Measurements from ENCODE around the gene CUL5.

CUL5 gene

GRCh38 chr11:108121274-108122155, 112.8 kb downstream of the CUL5 start, which contains the start of gene ACAT1 (continued):
- TF ChIP-seq ZNF518A (tag by site-specific recombination; conservative IDR thresholded peaks at IDR 0.05; ENCODE audit: low read depth) (no peak), EGR2 (tag by site-specific recombination; IDR thresholded peaks at IDR 0.05; ENCODE audit: low read depth) (0 out of 2 replicates have a peak, but pooled peaks have one; percentile 12), ZNF266 (tag by site-specific recombination; IDR thresholded peaks at IDR 0.05; ENCODE audit: low read depth) (no peak), ZNF529 (tag by site-specific recombination; IDR thresholded peaks at IDR 0.05; ENCODE audit: insufficient replicate concordance) (no peak), ZSCAN23 (tag by site-specific recombination; IDR thresholded peaks at IDR 0.05) (0 out of 2 replicates have a peak, but pooled peaks have one; percentile 38), ZNF2 (tag by site-specific recombination; IDR thresholded peaks at IDR 0.05) (peak; percentile 68), ZNF549 (tag by site-specific recombination; IDR thresholded peaks at IDR 0.05) (no peak), KLF7 (tag by site-specific recombination; IDR thresholded peaks at IDR 0.05; ENCODE audit: borderline replicate concordance) (peak; percentile 58; the same call in 1 of the 2 replicates), ZNF211 (tag by site-specific recombination; IDR thresholded peaks at IDR 0.05; ENCODE audit: low read depth) (no peak), ZNF548 (tag by site-specific recombination; IDR thresholded peaks at IDR 0.05) (no peak), ZBTB49 (tag by site-specific recombination; IDR thresholded peaks at IDR 0.05; ENCODE audit: low read depth) (no peak), ZNF311 (tag by site-specific recombination; IDR thresholded peaks at IDR 0.05; ENCODE audit: borderline replicate concordance) (no peak), ZNF660 (tag by site-specific recombination; IDR thresholded peaks at IDR 0.05) (peak; percentile 40), ZNF561 (tag by site-specific recombination; IDR thresholded peaks at IDR 0.05; ENCODE audit: borderline replicate concordance) (peak; percentile 42; the same call in 1 of the 2 replicates), ZNF521 (tag by site-specific recombination; IDR thresholded peaks at IDR 0.05) (no peak), BCL11A (tag by site-specific recombination; IDR thresholded peaks at IDR 0.05; ENCODE audit: low read depth) (peak; percentile 13; the same call in 1 of the 2 replicates), ZNF366 (tag by site-specific recombination; conservative IDR thresholded peaks at IDR 0.05) (peak; percentile 44; the same call in 1 of the 2 replicates), ZBTB48 (tag by site-specific recombination; IDR thresholded peaks at IDR 0.05) (0 out of 2 replicates have a peak, but pooled peaks have one; percentile 17), ZNF416 (tag by site-specific recombination; IDR thresholded peaks at IDR 0.05) (no peak), ZNF24 (tag by site-specific recombination; IDR thresholded peaks at IDR 0.05) (0 out of 2 replicates have a peak, but pooled peaks have one; percentile 19), ZNF114 (tag by site-specific recombination; IDR thresholded peaks at IDR 0.05) (no peak), KLF8 (tag by site-specific recombination; IDR thresholded peaks at IDR 0.05) (peak; percentile 73; the same call in 1 of the 2 replicates), ZNF501 (tag by site-specific recombination; IDR thresholded peaks at IDR 0.05) (peak; percentile 93), OSR2 (tag by site-specific recombination; IDR thresholded peaks at IDR 0.05) (no peak), ZBTB7A (tag by site-specific recombination; IDR thresholded peaks at IDR 0.05; ENCODE audit: low read depth) (no peak), ZNF146 (tag by site-specific recombination; IDR thresholded peaks at IDR 0.05) (0 out of 2 replicates have a peak, but pooled peaks have one; percentile 4), PRDM1 (tag by site-specific recombination; IDR thresholded peaks at IDR 0.05) (no peak), GFI1B (tag by site-specific recombination; IDR thresholded peaks at IDR 0.05) (no peak), INSM2 (tag by site-specific recombination; IDR thresholded peaks at IDR 0.05) (no peak), ZBTB1 (tag by site-specific recombination; IDR thresholded peaks at IDR 0.05) (no peak), ZNF112 (tag by site-specific recombination; IDR thresholded peaks at IDR 0.05) (no peak), IKZF3 (tag by site-specific recombination; IDR thresholded peaks at IDR 0.05) (no peak)

Measured in HEK293 (cell line).